HEK293T (cell line): Measurements from ENCODE around the gene EPGN.

Experiments used
- ELF4 ChIP-seq: fragments of 450-650 bp; IDR thresholded peaks from 2 replicates; pipeline ENCODE4 v1.6.1; 2017; ENCODE audit warnings: antibody characterized with exemption
- TARDBP ChIP-seq: fragments of 450-650 bp; IDR thresholded peaks from 2 replicates; pipeline ENCODE4 v1.6.1; 2016

DNA sequence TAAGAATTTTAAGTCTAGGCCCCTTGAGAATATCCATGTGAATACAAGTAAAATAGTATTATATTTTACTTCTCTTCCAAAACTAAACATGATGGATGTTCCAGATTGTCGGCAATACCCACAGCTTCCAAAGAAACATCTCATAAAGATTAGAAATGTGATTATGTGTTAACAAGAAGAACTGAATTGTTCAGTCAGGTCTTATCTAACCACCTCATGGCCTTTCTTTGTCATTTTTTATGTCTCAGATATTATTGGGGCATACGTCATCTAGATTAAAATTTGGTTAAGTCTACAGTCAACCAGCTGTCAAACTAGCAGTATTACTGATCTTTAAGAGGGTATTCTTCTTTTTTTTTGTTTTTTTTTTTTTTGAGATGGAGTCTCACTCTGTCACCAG, 10.0 kb downstream of the EPGN start:
- TF ChIP-seq TARDBP = no peak
- TF ChIP-seq ELF4 = no peak
